Measurements from ENCODE around the gene RAPGEF2.

GRCh38 chr4:159280442-159281172 is 177.7 kb downstream of the RAPGEF2 start:
- TF ChIP-seq FOXM1 (IDR thresholded peaks at IDR 0.05; ENCODE audit: borderline replicate concordance) (no peak), L3MBTL2 (conservative IDR thresholded peaks at IDR 0.05) (no peak), FOXK2 (IDR thresholded peaks at IDR 0.05) (no peak), SP1 (IDR thresholded peaks at IDR 0.05) (no peak), SUZ12 (IDR thresholded peaks at IDR 0.05) (no peak), ELF4 (IDR thresholded peaks at IDR 0.05) (no peak), ZNF384 (IDR thresholded peaks at IDR 0.05) (no peak), TARDBP (IDR thresholded peaks at IDR 0.05) (no peak), PKNOX1 (IDR thresholded peaks at IDR 0.05) (no peak), BHLHE40 (IDR thresholded peaks at IDR 0.05; ENCODE audit: borderline replicate concordance) (no peak)
